Neuronal stem cell (in vitro differentiated cells): ENCODE data around the gene CCER1. TPM values are rescaled to one million over a fixed set of nuclear protein-coding genes. Genes with fewer than 3 reads are reported as not detected.

Experiments used
- DNase-seq: peaks from one replicate; pipeline ENCODE4 v3.0.0-alpha.2; 2013; ENCODE audit warnings: low spot score
- H2AFZ ChIP-seq: one replicate; pipeline ENCODE4 v1.6.1; 2013; ENCODE audit warnings: mild to moderate bottlenecking, low read length, inconsistent platforms
- H2AK5ac ChIP-seq: 2 replicates; pipeline ENCODE4 v1.6.1; 2013; ENCODE audit warnings: low read depth, mild to moderate bottlenecking, inconsistent platforms, low read length, moderate library complexity, mixed read lengths
- H2BK120ac ChIP-seq: 2 replicates; pipeline ENCODE4 v1.6.1; 2013; ENCODE audit warnings: low read depth, mild to moderate bottlenecking, inconsistent platforms, low read length, moderate library complexity, mixed read lengths
- H2BK12ac ChIP-seq: one replicate; pipeline ENCODE4 v1.6.1; 2013; ENCODE audit warnings: low read length, inconsistent platforms
- H2BK15ac ChIP-seq: 2 replicates; pipeline ENCODE4 v1.6.1; 2013; ENCODE audit warnings: mild to moderate bottlenecking, low read length, inconsistent platforms, mixed read lengths
- H2BK5ac ChIP-seq: one replicate; pipeline ENCODE4 v1.6.1; 2013; ENCODE audit warnings: inconsistent platforms, mild to moderate bottlenecking, low read length, moderate library complexity
- H3K14ac ChIP-seq: one replicate; pipeline ENCODE4 v1.6.1; 2013; ENCODE audit warnings: low read length, inconsistent platforms
- H3K18ac ChIP-seq: 2 replicates; pipeline ENCODE4 v1.6.1; 2013; ENCODE audit warnings: low read length, inconsistent platforms
- H3K23ac ChIP-seq: 2 replicates; pipeline ENCODE4 v1.6.1; 2013; ENCODE audit warnings: low read depth, mild to moderate bottlenecking, mixed read lengths, low read length, inconsistent platforms; ENCODE audit not compliant: poor library complexity
- H3K27ac ChIP-seq: replicated peaks from 3 replicates; pipeline ENCODE4 v1.5.1; 2013; ENCODE audit warnings: low read length, inconsistent platforms
- H3K27me3 ChIP-seq, 3 experiments: 2 replicates each; pipeline ENCODE4 v1.6.1; 2013; ENCODE audit warnings: low read length in 3 of 3, mild to moderate bottlenecking in 2 of 3, inconsistent platforms in 1 of 3, low read depth in 1 of 3, mixed read lengths in 1 of 3, moderate library complexity in 1 of 3; ENCODE audit not compliant: control insufficient read depth in 3 of 3, insufficient read depth in 3 of 3
- H3K36me3 ChIP-seq, 2 donors: replicated peaks in 1 of 2; 2 replicates each; pipeline ENCODE4 v1.6.1; 2013; ENCODE audit warnings: low read length in 2 of 2; ENCODE audit not compliant: control insufficient read depth in 2 of 2, insufficient read depth in 2 of 2
- H3K4ac ChIP-seq: 2 replicates; pipeline ENCODE4 v1.6.1; 2013; ENCODE audit warnings: inconsistent platforms, mild to moderate bottlenecking, low read length, moderate library complexity
- H3K4me1 ChIP-seq, 2 donors: 1 replicate in 1 of 2; 2 replicates in 1 of 2; pipeline ENCODE4 v1.6.1; 2013; ENCODE audit warnings: low read length in 2 of 2, low read depth in 1 of 2; ENCODE audit not compliant: control insufficient read depth in 2 of 2, insufficient read depth in 1 of 2
- H3K4me2 ChIP-seq: one replicate; pipeline ENCODE4 v1.6.1; 2013; ENCODE audit warnings: mild to moderate bottlenecking, low read length, inconsistent platforms; ENCODE audit not compliant: insufficient read depth, poor library complexity, severe bottlenecking
- H3K4me3 ChIP-seq, 2 donors: 2 replicates each; pipeline ENCODE4 v1.5.1; 2013; ENCODE audit warnings: low read length in 2 of 2, mild to moderate bottlenecking in 2 of 2, inconsistent platforms in 1 of 2, moderate library complexity in 1 of 2
- H3K79me1 ChIP-seq: one replicate; pipeline ENCODE4 v1.6.1; 2013; ENCODE audit warnings: low read depth, mild to moderate bottlenecking, inconsistent platforms, low read length, moderate library complexity
- H3K9ac ChIP-seq: one replicate; pipeline ENCODE4 v1.6.1; 2013; ENCODE audit warnings: mild to moderate bottlenecking, low read depth, low read length, inconsistent platforms; ENCODE audit not compliant: poor library complexity
- H3K9me3 ChIP-seq, 2 donors: replicated peaks in 1 of 2; 2 replicates each; pipeline versions ENCODE3 to v1.6.1; 2013; ENCODE audit warnings: low read length in 2 of 2, mild to moderate bottlenecking in 2 of 2, inconsistent platforms in 1 of 2, low read depth in 1 of 2, mixed read lengths in 1 of 2, moderate library complexity in 1 of 2; ENCODE audit not compliant: control insufficient read depth in 2 of 2, insufficient read depth in 1 of 2
- H4K8ac ChIP-seq: one replicate; pipeline ENCODE4 v1.6.1; 2013; ENCODE audit warnings: low read depth, mild to moderate bottlenecking, inconsistent platforms, low read length, moderate library complexity
- H4K91ac ChIP-seq: one replicate; pipeline ENCODE4 v1.6.1; 2013; ENCODE audit warnings: low read length, low read depth, mild to moderate bottlenecking, inconsistent platforms; ENCODE audit not compliant: poor library complexity
- WGBS, 2 donors: extraction: QIAGEN DNeasy Blood & Tissue Kit; methylation state at CpG; one replicate each; pipeline ENCODE4 v1.1.7; 2013; ENCODE audit warnings: missing lambda C conversion rate in 2 of 2, mixed read lengths in 1 of 2; ENCODE audit not compliant: insufficient read length in 2 of 2, insufficient replicate concordance in 1 of 2; ENCODE audit errors: extremely low coverage in 2 of 2; 5-methylcytosine and 5-hydroxymethylcytosine counted together
- polyA plus RNA-seq, 2 experiments: library from polyadenylated mRNA; stranded (reverse); fragments of 200-250 nt; gene quantifications; one replicate each; pipeline ENCODE4 v1.2.3, GENCODE V29; 2013

Gene CCER1, protein sequence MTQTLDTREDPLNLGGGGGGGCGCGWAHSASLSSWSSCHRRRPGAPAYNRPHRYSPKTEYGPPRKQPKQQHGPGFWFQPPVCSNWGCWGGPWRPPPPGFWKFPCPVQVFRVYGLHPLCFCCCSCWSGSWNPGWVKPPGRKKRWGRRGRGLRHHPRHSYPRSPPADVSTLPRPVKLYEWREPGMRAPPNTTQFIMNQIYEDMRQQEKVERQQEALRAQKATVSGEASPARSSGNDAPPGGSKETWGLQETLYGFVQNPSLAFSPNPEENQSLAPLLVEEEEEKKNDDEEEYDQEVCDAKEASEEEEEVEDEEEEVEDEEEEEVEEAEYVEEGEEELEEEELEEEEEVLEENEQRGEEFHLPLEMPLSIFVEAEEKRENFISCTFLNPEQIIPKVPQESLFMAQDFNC
- not detected for polyA plus RNA-seq (2013, experiment 1 of 2)
- polyA plus RNA-seq (2013, experiment 2 of 2) = not detected

DNA sequence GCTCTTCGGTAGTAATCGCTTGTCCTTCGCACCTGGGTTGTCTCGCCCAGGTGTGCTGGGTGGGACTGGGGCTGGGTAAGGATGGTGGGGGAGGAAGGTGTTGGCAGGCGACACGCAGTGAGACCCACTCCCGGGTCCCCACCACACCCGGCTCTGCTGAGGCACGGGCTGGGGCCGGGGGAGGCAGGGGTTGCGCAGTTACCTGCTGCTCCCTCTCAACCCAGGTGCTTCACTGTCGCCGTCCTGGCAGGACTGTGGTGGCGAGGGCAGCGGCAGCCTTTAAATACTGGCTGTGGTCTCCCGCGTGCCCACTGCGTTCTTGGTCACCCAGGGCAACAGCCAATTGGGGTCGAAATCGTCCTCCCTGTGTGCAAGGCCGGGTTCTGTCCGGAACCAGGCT is at the start of gene CCER1:
Gene CCER1 (minus strand): TSS at position 256 of the 400 bp plus-strand sequence. CDS start 434 bp downstream, outside the sequence.
- Histone ChIP-seq H4K91ac (no peak within 1 kb of the TSS), H3K4me1 (no peaks in the 10 kb centered on the region), H4K8ac (no peak within 1 kb of the TSS), H3K4ac (no peak within 1 kb of the TSS), H2BK15ac (no peak within 1 kb of the TSS), H3K4me3 (no peak within 1 kb of the TSS), H3K14ac (peak within 1 kb of the TSS; percentile 58), H3K27me3 (no peaks in the 10 kb centered on the region), H2AFZ (no peak within 1 kb of the TSS), H2BK120ac (no peak within 1 kb of the TSS), H3K36me3 (no peaks in the 10 kb centered on the region), H3K18ac (no peak within 1 kb of the TSS), H3K9ac (no peak within 1 kb of the TSS), H3K9me3 (peaks cover 0 to 5% of the 10 kb centered on the region in 2 donors), H2BK5ac (peak within 1 kb of the TSS; percentile 11), H3K79me1 (no peaks in the 10 kb centered on the region), H3K27ac (no peak within 1 kb of the TSS), H3K23ac (no peak within 1 kb of the TSS), H2BK12ac (no peak within 1 kb of the TSS), H3K4me2 (no peak within 1 kb of the TSS), H2AK5ac (peak within 1 kb of the TSS; percentile 41)
- no CpG with 5 or more reads among the region's 22 CpGs for WGBS, 2 donors
- DNase-seq = no peak

DNA sequence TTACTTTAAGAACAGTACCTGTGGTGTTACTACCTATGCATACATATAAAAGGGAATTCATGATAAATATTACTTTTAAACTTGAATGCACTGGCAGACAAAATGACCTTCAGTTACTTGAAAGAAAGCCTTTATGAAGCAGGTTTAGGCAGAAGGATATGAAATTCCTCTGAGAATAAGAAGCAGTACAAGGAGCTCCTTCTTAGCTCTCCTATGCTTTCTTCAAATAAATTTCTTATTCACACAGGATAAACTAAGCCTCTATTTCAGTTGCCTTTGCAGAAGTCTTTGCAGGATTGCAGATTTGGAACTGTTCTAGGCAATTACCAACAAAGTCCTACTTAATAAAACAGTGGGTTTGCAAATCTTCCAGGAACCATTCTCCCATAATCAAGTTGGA is 48.8 kb upstream of the CCER1 start:
- H3K36me3 ChIP-seq = no peaks in the 10 kb centered on the region
- no peak overlapping the region for H3K18ac ChIP-seq
- H2BK12ac ChIP-seq = no peak overlapping the region
- H4K8ac ChIP-seq = no peak overlapping the region
- H3K4me1 ChIP-seq = no peaks in the 10 kb centered on the region
- no peak overlapping the region for H2BK5ac ChIP-seq
- no peak overlapping the region for H3K27ac ChIP-seq
- H4K91ac ChIP-seq = no peak overlapping the region
- no peak overlapping the region for H3K9ac ChIP-seq
- no peak overlapping the region for H2BK15ac ChIP-seq
- no peak overlapping the region for H2AK5ac ChIP-seq
- no peak overlapping the region for H3K4me3 ChIP-seq
- H3K4me2 ChIP-seq = no peak overlapping the region
- no peak for DNase-seq
- no peak overlapping the region for H2AFZ ChIP-seq
- H3K27me3 ChIP-seq = no peaks in the 10 kb centered on the region
- H3K23ac ChIP-seq = no peak overlapping the region
- no peak overlapping the region for H2BK120ac ChIP-seq
- H3K9me3 ChIP-seq = no peaks in the 10 kb centered on the region
- no peak overlapping the region for H3K14ac ChIP-seq
- no peaks in the 10 kb centered on the region for H3K79me1 ChIP-seq
- no peak overlapping the region for H3K4ac ChIP-seq

DNA sequence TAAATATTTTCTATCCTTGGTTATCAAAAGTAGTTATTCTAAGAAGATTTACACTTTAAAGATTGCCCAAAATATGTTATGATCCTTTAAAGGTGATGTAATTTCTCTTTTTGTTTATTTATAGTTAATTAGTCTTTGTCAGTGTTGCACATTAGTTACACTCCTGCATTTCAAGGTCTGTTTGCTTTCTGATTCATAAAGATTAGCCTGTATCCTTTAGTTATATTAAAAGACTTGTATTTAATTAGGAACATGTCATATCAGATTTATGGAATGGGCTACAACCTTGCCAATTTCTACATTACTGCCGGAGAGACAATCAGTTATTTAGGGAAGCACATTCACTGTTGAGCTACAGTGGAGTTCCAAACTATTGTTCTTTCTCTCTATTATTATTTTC is 46.3 kb upstream of the CCER1 start:
- Histone ChIP-seq H2AFZ (no peak overlapping the region), H3K18ac (no peak overlapping the region), H3K4ac (no peak overlapping the region), H3K9ac (no peak overlapping the region), H3K27me3 (no peaks in the 10 kb centered on the region), H3K4me2 (no peak overlapping the region), H2BK5ac (no peak overlapping the region), H2BK15ac (no peak overlapping the region), H2BK12ac (no peak overlapping the region), H3K79me1 (no peaks in the 10 kb centered on the region), H3K4me3 (no peak overlapping the region), H3K9me3 (no peaks in the 10 kb centered on the region), H3K4me1 (no peaks in the 10 kb centered on the region), H4K8ac (no peak overlapping the region), H2BK120ac (no peak overlapping the region), H3K23ac (no peak overlapping the region), H4K91ac (no peak overlapping the region), H3K14ac (no peak overlapping the region), H2AK5ac (no peak overlapping the region), H3K27ac (no peak overlapping the region), H3K36me3 (no peaks in the 10 kb centered on the region)
- DNase-seq = no peak
- WGBS, 2 donors = no CpG with 5 or more reads among the region's 1 CpG

DNA sequence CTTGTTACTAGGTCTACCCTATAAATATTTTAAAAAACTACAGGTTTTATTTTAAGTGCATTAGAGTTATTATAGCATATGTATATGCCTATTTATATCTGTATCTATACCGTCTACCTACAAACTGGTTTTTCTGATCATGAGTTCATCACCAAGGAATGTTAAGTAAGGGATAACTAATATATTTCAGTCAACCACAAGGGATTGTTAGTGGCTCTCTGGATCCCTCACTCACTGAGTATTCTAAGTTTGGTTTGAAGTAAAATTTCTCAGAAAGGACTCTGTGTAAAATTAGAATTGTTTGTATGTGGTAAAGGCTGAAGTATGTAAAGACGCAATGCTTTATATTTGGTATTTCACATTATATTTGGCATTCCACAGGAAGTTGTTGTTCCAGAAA is 45.0 kb upstream of the CCER1 start:
- no CpG with 5 or more reads among the region's 2 CpGs for WGBS, 2 donors

More for the DNA sequence above, 45.0 kb upstream of the CCER1 start:
- Histone ChIP-seq H3K14ac (no peak overlapping the region), H3K4ac (no peak overlapping the region), H3K9me3 (no peaks in the 10 kb centered on the region), H2BK5ac (no peak overlapping the region), H3K4me1 (no peaks in the 10 kb centered on the region), H2BK12ac (no peak overlapping the region), H2BK120ac (no peak overlapping the region), H3K79me1 (no peaks in the 10 kb centered on the region), H3K36me3 (no peaks in the 10 kb centered on the region), H2AFZ (no peak overlapping the region), H4K8ac (no peak overlapping the region), H3K4me2 (no peak overlapping the region), H3K9ac (no peak overlapping the region), H3K27ac (no peak overlapping the region), H3K27me3 (no peaks in the 10 kb centered on the region), H3K4me3 (no peak overlapping the region), H4K91ac (no peak overlapping the region), H3K23ac (no peak overlapping the region), H2AK5ac (no peak overlapping the region), H2BK15ac (no peak overlapping the region), H3K18ac (no peak overlapping the region)
- DNase-seq = no peak
